HG03378 (cell line): ENCODE data around the gene FGF22.
"Not testable (repeated sequence)": the region's sequence is repeated elsewhere in the genome, so short reads cannot be mapped to it uniquely, and the experiment has no call there.

Experiments used
- ATAC-seq: cut with Tn5 transposase; IDR thresholded peaks from one replicate; pipeline ENCODE4 v1.9.1; 2021; ENCODE audit warnings: mild to moderate bottlenecking, moderate library complexity; ENCODE audit not compliant: unreplicated experiment

The FGF22 gene

DNA sequence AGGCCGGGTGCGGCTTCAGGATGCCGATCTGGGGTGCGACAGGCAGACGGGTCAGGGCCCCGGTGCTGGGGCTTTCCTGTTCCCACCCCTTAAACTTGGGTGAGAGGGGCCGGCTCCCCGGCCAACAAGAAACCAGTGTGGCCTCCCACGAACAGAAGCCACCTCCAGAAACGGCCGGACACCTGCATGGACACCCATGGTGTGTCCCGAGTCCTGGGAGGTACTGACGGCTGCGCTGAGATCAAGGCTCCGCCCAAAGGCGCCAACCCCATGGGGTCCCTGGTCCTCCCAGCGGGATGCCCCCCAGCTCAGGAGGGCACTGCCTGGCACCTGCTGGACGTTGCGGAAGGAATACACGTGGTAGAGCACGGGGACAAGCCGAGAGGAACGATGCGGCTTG is 17.9 kb upstream of the FGF22 start:
- ATAC-seq: no peak

DNA sequence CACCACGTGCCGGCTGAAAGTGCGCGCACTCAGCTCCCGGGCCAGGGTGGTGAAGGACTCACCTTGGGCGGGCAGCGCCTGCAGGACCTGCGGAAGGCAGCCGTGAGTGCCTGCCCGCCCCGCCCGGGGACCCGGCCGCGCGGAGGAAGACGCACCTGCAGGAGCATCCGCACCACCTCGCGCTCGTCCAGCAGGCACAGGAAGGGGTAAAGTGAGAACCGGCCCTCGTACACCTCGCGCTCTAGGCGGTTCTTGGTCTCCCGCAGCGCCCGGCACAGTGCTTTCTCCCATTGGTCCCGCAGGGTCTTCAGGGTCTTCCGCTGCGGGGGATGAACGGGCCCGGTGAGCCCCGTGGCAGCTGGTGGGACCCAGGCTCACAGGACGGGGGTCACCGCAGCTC is 17.0 kb upstream of the FGF22 start:
- no peak for ATAC-seq

GRCh38 chr19:623175-623916 is 16.3 kb upstream of the FGF22 start:
- no peak for ATAC-seq

DNA sequence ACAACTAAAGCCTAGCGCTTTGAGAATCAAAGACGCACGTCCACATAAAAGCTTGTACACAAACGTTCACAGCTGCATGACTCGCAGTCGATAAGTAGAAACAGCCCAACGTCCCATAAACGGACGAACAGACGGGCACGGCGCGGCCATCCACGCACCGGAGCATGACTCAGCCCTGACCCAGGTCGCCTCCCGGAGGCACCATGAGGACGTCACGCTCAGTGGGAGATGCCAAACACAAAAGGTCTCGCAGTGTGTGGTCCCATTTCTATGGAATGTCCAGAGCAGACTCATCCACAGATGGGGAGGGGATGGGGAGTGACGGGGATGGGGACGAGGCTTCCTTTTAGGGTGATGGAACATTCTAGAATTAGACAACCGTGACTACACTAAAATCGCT is 15.7 kb upstream of the FGF22 start:
- ATAC-seq: no peak

GRCh38 chr19:624433-625109 is 15.1 kb upstream of the FGF22 start:
- ATAC-seq: no peak

DNA sequence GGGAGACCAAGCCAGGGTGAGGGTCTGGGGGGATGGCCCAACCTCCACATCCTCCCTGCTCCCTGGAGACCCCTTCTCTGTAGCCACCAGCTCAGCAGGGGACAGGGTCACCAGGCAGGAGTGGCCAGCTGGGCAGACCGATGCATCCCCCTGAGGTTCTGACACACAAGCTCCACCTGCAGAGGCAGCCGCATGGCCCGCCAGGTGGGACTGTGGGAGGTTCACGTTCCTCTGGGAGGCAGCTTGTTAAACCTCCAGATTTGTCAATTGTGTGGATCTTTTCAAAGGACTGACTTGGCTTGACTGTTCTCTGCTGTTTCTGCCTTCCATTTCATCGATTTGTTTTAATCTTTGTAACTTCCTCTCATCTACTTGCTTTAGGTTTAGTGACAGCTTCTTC is 14.4 kb upstream of the FGF22 start:
- no peak for ATAC-seq

DNA sequence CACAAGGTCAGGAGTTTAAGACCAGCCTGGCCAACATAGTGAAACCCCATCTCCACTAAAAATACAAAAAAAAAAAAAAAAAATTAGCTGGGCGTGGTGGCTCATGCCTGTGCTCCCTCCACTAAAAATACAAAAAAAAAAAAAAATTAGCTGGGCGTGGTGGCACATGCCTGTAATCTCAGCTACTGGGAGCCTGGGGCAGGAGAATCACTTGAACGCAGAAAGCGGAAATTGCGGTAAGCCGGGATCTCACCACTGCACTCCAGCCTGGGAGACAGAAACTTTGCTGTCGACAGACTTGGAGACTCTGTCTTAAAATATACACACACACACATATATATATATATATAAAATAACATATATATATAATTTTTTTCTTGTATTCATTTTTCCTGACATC is 13.1 kb upstream of the FGF22 start:
- ATAC-seq: not testable (repeated sequence)

DNA sequence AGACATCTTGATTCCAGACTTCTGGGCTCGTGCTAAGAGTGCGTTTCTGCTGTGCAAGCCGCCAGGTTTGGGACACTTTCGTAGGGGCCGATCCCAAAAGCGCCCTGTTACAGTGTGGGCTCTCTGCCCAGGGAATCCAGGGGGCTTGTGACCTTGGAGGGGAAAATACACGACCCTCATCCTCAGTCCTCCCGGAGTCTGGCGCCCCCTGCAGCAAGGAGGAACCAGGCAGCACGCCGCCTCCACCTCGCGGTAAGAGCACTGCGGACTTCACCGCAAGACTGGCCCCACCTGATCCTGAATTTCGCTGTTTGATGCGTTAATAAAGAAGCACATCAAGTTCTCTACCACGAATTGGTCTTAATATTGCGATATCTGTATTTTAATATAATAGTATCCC is 11.5 kb upstream of the FGF22 start:
- ATAC-seq: no peak

GRCh38 chr19:629515-629914 is 10.2 kb upstream of the FGF22 start:
- ATAC-seq: not testable (repeated sequence)

- ATAC-seq: no peak
These were observed 9.5 kb upstream of the FGF22 start for GRCh38 chr19:629961-630714.

- peak; percentile 5 for ATAC-seq
These were observed 7.1 kb upstream of the FGF22 start for GRCh38 chr19:632579-633067.

GRCh38 chr19:633068-633785 is 6.5 kb upstream of the FGF22 start, which contains the start of gene POLRMT:
TSS of gene POLRMT (minus strand) at chr19:633537. CDS start at chr19:633512, 25 bp downstream.
- ATAC-seq: peak; percentile 78

GRCh38 chr19:633786-634639 is 5.7 kb upstream of the FGF22 start:
- no peak for ATAC-seq

DNA sequence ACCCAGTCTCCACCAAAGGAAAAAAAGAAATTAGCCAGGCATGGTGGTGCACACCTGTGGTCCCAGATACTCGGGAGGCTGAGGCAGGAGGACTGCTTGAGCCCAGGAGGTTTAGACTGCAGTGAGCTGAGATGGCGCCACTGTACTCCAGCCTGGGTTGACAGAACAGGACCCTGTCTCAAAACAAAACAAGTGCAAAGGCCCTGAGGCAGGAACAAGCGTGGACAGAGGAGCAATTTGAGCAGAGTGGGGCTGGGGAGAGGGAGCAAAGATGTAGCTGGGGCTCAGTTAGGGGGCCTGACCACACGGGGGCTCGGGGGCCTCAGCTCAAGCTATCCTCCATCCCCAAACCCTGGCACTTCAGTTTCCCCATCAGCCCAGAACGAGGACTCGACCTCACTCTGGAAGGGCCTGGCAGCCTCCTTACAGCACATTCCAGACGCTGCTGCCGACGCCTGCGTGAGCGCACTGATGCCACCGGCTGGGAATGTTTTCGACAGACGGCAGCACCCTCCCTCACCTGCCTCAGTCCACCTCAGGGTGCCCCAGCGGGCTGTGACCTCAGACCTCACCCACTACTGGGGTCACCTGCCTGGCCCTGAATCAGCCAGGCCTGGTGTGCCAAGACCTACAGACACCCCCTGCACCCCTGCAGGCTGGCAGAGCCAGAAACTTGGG is 4.6 kb upstream of the FGF22 start:
- no peak for ATAC-seq

GRCh38 chr19:638906-639252 is 800 bp upstream of the FGF22 start:
- no peak for ATAC-seq

GRCh38 chr19:640161-640558 is 481 bp downstream of the FGF22 start:
- ATAC-seq: no peak

DNA sequence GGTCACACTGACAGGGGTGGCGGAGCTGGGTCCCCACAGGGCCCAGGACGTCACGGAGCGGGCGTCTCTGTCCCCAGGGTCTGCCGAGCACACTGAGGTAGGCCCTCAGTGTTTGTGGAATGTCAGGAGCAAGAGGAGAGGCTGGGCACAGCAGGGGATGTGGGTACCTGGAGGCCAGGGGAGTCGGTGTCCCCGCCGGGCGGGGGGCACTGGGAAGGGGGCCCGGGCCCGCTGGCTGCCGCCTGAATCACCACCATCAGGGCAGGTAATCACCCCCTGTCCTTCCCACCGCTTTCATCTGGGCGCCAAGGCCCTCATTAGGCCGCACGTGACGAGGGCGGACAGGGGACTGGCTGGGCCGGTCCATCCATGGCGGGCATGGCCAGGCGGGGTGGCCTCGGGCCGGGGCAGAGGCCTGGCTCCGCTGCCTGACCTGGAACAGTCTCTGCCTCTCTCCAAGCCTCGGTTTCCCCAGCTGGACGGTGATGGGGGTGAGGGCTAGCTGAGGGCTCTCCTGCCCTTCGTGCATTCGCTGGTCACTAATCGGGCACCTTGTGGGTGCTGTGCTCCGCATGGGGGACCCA is 1.0 kb downstream of the FGF22 start:
- no peak for ATAC-seq

GRCh38 chr19:641702-642101 is 2.0 kb downstream of the FGF22 start:
- ATAC-seq: no peak
